GM11168 (cell line): ENCODE measurements around the gene JOSD2.
"Not testable (repeated sequence)": the region's sequence is repeated elsewhere in the genome, so short reads cannot be mapped to it uniquely, and the experiment has no call there.

Experiments
- in situ Hi-C: fragments of 300-500 bp; cut with MboI; formaldehyde crosslinking; loops from one replicate; pipeline ENCODE4 v1.12.0; 2022; ENCODE audit warnings: low sequenced_read_pairs; ENCODE audit not compliant: unreplicated experiment

Gene JOSD2

GRCh38 chr19:50547385-50548190 is 36.6 kb upstream of the JOSD2 start:
- in situ Hi-C loops = no loop called here

GRCh38 chr19:50546527-50547221 is 35.7 kb upstream of the JOSD2 start:
- in situ Hi-C loops = no loop called here

GRCh38 chr19:50542943-50543342 is 32.0 kb upstream of the JOSD2 start:
- in situ Hi-C loops = no loop called here

GRCh38 chr19:50537769-50538230 is 26.8 kb upstream of the JOSD2 start:
- in situ Hi-C loops = loop anchor here (10.0 kb wide), 1 partner anchor 247 kb away; no protein-coding TSS in a partner anchor

GRCh38 chr19:50537306-50537685 is 26.3 kb upstream of the JOSD2 start:
- in situ Hi-C loops = loop anchor here (10.0 kb wide), 1 partner anchor 248 kb away; no protein-coding TSS in a partner anchor

- in situ Hi-C loops = loop anchor here (10.0 kb wide), 1 partner anchor 248 kb away; no protein-coding TSS in a partner anchor
Measured at GRCh38 chr19:50536662-50537305, 25.8 kb upstream of the JOSD2 start.

GRCh38 chr19:50535672-50536187 is 24.7 kb upstream of the JOSD2 start:
- in situ Hi-C loops = loop anchor here (10.0 kb wide), 1 partner anchor 249 kb away; no protein-coding TSS in a partner anchor

- in situ Hi-C loops = loop anchor here (10.0 kb wide), 1 partner anchor 250 kb away; no protein-coding TSS in a partner anchor
Measured at GRCh38 chr19:50534478-50534877, 23.5 kb upstream of the JOSD2 start.

- in situ Hi-C loops = loop anchor here (10.0 kb wide), 1 partner anchor 252 kb away; no protein-coding TSS in a partner anchor
Measured at GRCh38 chr19:50532952-50533351, 22.0 kb upstream of the JOSD2 start.

- in situ Hi-C loops = loop anchor here (10.0 kb wide), 1 partner anchor 254 kb away; no protein-coding TSS in a partner anchor
Measured at GRCh38 chr19:50531171-50531612, 20.2 kb upstream of the JOSD2 start.

- in situ Hi-C loops = not testable (repeated sequence)
Measured at GRCh38 chr19:50528052-50528451, 17.1 kb upstream of the JOSD2 start.

- in situ Hi-C loops = no loop called here
Measured at GRCh38 chr19:50522881-50523280, 11.9 kb upstream of the JOSD2 start.

- in situ Hi-C loops = no loop called here
Measured at GRCh38 chr19:50520822-50521465, 10.0 kb upstream of the JOSD2 start.

- in situ Hi-C loops = no loop called here
Measured at GRCh38 chr19:50519006-50519575, 8.1 kb upstream of the JOSD2 start.

- in situ Hi-C loops = no loop called here
Measured at GRCh38 chr19:50518091-50519005, 7.4 kb upstream of the JOSD2 start.

- in situ Hi-C loops = no loop called here
Measured at GRCh38 chr19:50517704-50518075, 6.7 kb upstream of the JOSD2 start.

- in situ Hi-C loops = no loop called here
Measured at GRCh38 chr19:50516964-50517703, 6.1 kb upstream of the JOSD2 start.

GRCh38 chr19:50516456-50516855 is 5.5 kb upstream of the JOSD2 start:
- in situ Hi-C loops = no loop called here
